Nephron progenitor cell (in vitro differentiated cells): ENCODE measurements around the gene PCNX3.

ENCODE experiments used
- DNase-seq: peaks from one replicate; pipeline ENCODE4 v3.0.0; 2021
- H3K27ac Mint-ChIP-seq: 2 replicates; pipeline ENCODE4 v1.8.0; 2021; ENCODE audit warnings: mild to moderate bottlenecking, moderate library complexity, mixed read lengths
- H3K27me3 Mint-ChIP-seq: 2 replicates; pipeline ENCODE4 v1.8.0; 2021; ENCODE audit warnings: mild to moderate bottlenecking, low read depth, mixed read lengths; ENCODE audit not compliant: poor library complexity
- H3K36me3 Mint-ChIP-seq: 2 replicates; pipeline ENCODE4 v1.8.0; 2021; ENCODE audit warnings: low read depth, mixed read lengths
- H3K4me1 Mint-ChIP-seq: 2 replicates; pipeline ENCODE4 v1.8.0; 2021; ENCODE audit warnings: mixed read lengths
- H3K4me3 Mint-ChIP-seq: 2 replicates; pipeline ENCODE4 v1.8.0; 2021; ENCODE audit warnings: mild to moderate bottlenecking, moderate library complexity, mixed read lengths
- H3K9me3 Mint-ChIP-seq: 2 replicates; pipeline ENCODE4 v1.8.0; 2021; ENCODE audit warnings: mild to moderate bottlenecking, moderate library complexity, mixed read lengths
- TF ChIP-seq, protein P1 (sequence below): fragments of 200-600 bp; sonication (generic); IDR thresholded peaks from 2 replicates; pipeline ENCODE4 v1.5.0; 2021; ENCODE audit warnings: antibody characterized with exemption

PCNX3 gene

DNA sequence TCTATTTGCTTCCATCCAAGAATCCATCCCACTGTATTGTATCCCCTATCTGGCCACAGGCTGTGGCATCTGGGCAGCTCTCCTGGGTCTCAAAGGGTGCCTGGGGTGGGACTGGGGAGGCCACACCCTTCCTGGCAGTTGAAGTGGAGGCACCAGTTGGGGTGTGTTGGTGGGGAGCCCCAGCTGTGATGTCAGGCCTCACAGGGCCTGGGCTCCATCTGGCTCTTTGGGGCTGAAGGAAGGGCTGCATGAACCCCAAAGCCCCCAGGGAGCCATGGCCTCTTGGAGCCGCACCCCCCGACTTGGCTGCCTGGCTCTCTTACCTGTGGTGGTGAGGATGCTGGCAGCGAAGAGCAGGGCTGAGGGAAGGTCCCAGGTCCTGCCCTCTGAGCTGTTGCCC is 20.4 kb upstream of the PCNX3 start:
- H3K9me3 Mint-ChIP-seq: no peaks in the 10 kb centered on the region
- DNase-seq: no peak
- H3K36me3 Mint-ChIP-seq: peaks cover 15% of the 10 kb centered on the region
- TF ChIP-seq, protein P1, sequence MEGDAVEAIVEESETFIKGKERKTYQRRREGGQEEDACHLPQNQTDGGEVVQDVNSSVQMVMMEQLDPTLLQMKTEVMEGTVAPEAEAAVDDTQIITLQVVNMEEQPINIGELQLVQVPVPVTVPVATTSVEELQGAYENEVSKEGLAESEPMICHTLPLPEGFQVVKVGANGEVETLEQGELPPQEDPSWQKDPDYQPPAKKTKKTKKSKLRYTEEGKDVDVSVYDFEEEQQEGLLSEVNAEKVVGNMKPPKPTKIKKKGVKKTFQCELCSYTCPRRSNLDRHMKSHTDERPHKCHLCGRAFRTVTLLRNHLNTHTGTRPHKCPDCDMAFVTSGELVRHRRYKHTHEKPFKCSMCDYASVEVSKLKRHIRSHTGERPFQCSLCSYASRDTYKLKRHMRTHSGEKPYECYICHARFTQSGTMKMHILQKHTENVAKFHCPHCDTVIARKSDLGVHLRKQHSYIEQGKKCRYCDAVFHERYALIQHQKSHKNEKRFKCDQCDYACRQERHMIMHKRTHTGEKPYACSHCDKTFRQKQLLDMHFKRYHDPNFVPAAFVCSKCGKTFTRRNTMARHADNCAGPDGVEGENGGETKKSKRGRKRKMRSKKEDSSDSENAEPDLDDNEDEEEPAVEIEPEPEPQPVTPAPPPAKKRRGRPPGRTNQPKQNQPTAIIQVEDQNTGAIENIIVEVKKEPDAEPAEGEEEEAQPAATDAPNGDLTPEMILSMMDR: no peak
- no peak overlapping the region for H3K27ac Mint-ChIP-seq
- peaks cover 32% of the 10 kb centered on the region for H3K4me1 Mint-ChIP-seq
- H3K4me3 Mint-ChIP-seq: no peak overlapping the region
- peaks cover 38% of the 10 kb centered on the region for H3K27me3 Mint-ChIP-seq

DNA sequence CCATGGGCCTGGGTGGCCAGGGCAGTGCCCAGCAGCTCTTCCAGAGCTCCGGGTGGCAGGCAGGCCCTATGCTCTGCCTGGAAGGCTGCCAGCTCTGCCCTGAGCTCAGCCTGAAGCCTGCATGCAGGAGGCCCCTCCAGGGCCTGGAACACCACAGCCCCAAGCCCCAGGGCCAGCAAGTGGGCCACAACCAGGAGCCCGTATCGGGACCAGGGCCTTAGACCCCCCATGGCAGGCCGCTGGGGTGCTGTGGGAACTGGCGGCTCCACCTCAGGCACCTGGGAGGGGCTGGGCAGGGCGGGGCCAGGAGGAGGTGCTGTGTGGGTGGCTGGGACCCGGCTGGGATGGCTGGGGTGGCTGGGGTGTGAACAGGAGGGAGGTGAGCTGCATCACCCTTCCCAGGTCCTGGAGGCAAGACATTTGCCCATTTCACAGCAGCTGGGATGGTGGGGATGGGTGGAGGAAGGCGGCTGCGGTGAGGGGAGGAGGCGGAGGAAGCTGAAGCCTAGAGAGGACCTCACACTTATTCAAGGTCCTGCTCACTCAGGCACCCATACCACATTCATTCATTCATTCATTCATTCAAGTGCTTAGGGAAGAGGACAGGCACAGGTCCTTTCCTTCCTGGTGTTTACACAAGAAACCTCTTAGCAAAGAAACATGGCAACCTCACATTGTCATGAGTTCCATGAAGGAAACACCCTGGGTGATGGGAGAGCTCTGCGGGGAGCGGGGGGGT is 19.9 kb upstream of the PCNX3 start, which contains the start of gene KCNK7:
Gene KCNK7, minus strand, starts transcription at position 258 of the 739 bp plus-strand sequence. Its CDS starts 28 bp downstream, at position 230.
- Mint-ChIP-seq H3K36me3 (peaks cover 12% of the 10 kb centered on the region), H3K27ac (no peak within 1 kb of the TSS), H3K4me3 (no peak within 1 kb of the TSS), H3K9me3 (no peaks in the 10 kb centered on the region), H3K4me1 (peaks cover 27% of the 10 kb centered on the region), H3K27me3 (peaks cover 33% of the 10 kb centered on the region)
- no peak for DNase-seq
- TF ChIP-seq, protein P1: no peak

DNA sequence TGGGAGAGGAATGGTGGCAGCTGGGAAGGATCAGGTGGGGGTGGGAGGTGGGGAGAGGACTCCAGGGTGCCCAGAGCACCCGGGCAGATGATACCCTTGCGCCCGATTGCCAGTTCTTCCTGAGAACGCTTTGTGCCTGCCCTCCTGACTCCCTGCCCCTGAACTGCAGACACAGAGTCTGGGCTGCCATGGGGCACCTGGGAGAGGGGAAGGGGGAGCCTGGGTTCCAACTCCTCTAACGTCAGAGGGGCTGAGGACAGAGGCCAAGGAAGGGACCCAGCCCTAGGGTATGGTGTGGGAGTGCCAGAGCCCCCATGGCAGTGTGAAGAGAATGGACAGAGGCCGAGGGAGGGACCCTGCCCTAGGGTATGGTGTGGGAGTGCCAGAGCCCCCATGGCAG is 19.1 kb upstream of the PCNX3 start:
- H3K4me3 Mint-ChIP-seq: no peak overlapping the region
- H3K27ac Mint-ChIP-seq: no peak overlapping the region
- H3K27me3 Mint-ChIP-seq: peaks cover 25% of the 10 kb centered on the region
- TF ChIP-seq, protein P1: no peak
- peaks cover 22% of the 10 kb centered on the region for H3K4me1 Mint-ChIP-seq
- DNase-seq: no peak
- peaks cover 17% of the 10 kb centered on the region for H3K36me3 Mint-ChIP-seq
- H3K9me3 Mint-ChIP-seq: no peaks in the 10 kb centered on the region

DNA sequence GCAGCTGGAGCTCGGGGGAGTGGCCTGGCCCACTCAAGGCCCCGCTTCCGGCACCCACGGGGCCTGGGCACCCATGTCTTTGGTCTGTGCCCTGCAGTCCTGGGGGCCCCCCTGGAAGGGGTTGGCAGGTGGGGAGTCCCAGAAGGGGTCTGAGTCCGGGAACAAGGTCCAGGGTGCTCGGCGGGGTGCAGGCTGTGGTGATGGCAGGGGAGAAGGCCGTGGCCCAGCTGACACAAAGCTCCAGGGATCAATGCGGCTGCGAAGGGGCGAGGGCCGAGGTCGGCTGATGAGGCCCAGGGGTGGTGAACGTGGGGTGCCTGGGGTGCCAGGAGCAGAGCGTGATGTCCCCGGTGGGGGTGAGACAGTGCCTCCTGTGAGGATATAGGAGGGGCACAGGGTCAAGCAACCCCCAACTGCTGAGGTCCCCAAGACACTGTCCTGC is 17.3 kb upstream of the PCNX3 start:
- H3K4me3 Mint-ChIP-seq: no peak overlapping the region
- TF ChIP-seq, protein P1: no peak
- no peaks in the 10 kb centered on the region for H3K9me3 Mint-ChIP-seq
- H3K27me3 Mint-ChIP-seq: peaks cover 15% of the 10 kb centered on the region
- peaks cover 14% of the 10 kb centered on the region for H3K4me1 Mint-ChIP-seq
- DNase-seq: no peak
- H3K36me3 Mint-ChIP-seq: peaks cover 23% of the 10 kb centered on the region
- H3K27ac Mint-ChIP-seq: no peak overlapping the region

DNA sequence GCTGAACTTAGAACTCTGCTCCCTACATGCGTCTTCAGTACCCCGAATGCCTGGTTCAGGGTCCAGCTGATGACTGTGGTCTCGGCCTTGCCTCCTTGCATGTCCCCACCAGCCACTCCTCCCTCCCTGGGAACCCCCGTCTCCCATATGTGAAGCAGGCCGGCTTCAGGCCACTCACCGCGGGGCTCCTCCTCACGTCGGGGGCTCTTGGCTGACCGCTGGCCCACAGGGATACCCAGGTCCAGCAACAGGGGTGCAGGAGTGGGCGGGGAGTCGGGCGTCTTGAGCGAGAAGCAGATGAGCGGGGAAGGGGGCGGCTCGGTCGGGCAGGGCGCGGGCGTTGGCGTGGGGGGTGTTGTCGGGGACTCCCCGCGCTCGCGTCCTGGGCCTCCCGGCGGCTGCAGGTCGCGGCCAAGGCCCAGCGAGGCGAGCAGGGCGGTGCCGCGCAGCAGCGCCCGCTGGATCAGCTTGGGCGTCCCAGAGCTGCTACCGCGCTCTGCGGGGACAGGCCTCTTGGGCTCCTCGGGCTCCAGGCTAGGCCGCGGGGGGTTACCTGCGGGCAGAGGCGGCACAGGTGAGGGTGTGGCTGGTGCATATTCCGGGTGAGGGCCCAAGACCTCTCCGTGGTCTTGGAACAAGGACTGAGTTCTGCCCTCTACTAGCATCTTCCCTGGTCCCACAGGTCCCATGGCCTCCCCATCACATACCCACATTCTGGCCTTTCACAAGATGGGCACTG is 16.2 kb upstream of the PCNX3 start:
- H3K27me3 Mint-ChIP-seq: peaks cover 4% of the 10 kb centered on the region
- no peak overlapping the region for H3K4me3 Mint-ChIP-seq
- H3K4me1 Mint-ChIP-seq: peaks cover 4% of the 10 kb centered on the region
- H3K9me3 Mint-ChIP-seq: no peaks in the 10 kb centered on the region
- DNase-seq: no peak
- peaks cover 33% of the 10 kb centered on the region for H3K36me3 Mint-ChIP-seq
- TF ChIP-seq, protein P1: no peak
- H3K27ac Mint-ChIP-seq: peak overlapping the region; percentile 92
